Measurements from ENCODE around the gene ALAD.
A peak's percentile ranks its signal among the peaks of the same experiment; 100 is the strongest.
"Not testable (repeated sequence)": the region's sequence is repeated elsewhere in the genome, so short reads cannot be mapped to it uniquely, and the experiment has no call there.

Gene ALAD

DNA sequence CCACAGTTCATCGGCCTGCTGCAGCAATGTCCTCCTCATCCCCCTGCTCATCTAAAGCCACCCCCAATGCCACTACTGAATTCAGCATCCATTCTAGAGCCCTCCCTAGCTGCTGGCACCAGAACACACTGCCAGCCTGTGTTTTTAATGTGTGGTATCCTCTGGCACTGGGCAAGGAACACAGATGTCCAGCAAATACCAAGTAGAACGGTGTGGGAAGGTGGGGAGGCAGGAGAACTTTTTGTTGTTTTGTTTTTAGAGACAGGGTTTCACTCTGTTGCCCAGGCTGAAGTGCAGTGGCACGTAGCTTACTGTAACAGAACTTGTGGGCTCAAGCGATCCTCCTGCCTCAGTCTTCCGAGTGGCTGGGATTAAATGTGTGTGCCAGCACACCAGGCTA lies 29.0 kb downstream of the ALAD start:
- DNase-seq, result no peak

DNA sequence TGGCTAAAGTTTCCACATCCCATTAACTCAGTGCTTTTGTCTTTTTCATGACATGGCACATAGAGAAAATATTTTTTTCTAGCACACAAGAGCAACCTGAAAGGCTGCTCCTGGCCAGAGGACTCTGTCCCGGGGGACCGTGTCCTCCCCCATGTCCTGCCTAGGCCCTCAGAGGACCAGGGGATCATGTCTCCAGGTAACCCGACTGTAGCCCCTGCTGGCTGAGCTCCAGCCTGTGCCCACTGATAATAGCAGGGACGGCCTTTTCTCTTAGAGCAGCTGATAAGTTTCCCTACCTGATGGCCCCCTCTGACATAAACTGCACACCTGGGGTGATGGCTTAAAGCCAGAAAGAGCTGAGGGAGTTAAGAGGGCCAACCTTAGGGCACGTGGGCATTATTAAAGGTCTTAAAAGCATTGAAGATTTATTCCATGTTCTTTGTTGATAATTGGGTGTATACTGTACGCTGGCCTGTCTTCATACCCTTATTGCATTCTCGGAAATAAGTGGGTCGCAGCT lies 30.2 kb downstream of the ALAD start:
- no peak for DNase-seq

DNA sequence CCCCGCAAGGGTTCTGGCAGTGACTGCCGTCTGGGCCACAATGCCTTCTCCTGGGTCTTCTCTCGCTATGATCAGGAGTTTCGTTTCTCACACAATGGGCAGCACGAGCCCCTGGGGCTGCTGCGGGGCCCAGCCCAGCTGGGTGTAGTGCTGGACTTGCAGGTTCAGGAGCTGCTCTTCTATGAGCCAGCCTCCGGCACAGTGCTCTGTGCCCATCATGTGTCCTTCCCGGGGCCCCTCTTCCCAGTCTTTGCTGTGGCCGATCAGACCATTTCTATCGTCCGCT lies 31.3 kb downstream of the ALAD start:
- no peak for DNase-seq

- no peak for DNase-seq
Measured at GRCh38 chr9:113368982-113369854, 31.9 kb downstream of the ALAD start.

- DNase-seq, result no peak
Measured at GRCh38 chr9:113368348-113368981, 32.6 kb downstream of the ALAD start.

DNA sequence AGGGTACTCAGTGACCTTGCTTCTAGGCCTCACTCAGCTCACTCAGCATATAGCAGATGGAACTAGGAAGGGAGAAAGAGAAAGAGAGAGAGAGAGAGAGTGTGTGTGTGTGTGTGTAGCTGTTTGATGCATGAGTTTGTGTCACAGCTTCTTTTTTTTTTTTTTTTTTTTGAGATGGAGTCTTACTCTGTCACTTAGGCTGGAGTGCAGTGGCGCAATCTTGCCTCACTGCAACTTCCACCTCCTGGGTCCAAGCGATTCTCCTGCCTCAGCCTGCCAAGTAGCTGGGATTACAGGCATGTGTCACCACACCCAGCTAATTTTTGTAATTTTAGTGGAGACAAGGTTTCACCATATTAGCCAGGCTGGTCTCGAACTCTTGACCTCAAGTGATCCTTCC lies 35.4 kb downstream of the ALAD start:
- DNase-seq, result not testable (repeated sequence)

DNA sequence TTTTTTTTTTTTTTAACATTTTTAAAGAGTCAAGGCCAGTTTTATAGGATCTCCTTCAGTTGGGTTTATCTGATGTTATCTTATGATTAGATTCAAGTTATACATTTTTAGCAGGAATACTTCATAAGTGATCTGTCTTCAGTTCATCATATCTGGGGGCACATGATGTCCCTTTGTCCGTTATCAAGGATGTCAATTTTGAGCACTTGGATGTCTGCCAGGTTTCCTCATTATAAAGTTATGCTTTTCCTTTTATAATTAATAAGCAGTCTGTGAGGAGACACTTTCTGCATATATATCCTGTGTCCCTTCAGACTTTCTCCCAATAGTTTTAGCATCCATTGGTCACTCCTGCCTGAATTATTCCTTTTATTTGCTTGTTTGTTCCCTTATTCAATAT lies 36.1 kb downstream of the ALAD start:
- no peak for DNase-seq

- no peak for DNase-seq
Measured at GRCh38 chr9:113363336-113363735, 37.7 kb downstream of the ALAD start.

DNA sequence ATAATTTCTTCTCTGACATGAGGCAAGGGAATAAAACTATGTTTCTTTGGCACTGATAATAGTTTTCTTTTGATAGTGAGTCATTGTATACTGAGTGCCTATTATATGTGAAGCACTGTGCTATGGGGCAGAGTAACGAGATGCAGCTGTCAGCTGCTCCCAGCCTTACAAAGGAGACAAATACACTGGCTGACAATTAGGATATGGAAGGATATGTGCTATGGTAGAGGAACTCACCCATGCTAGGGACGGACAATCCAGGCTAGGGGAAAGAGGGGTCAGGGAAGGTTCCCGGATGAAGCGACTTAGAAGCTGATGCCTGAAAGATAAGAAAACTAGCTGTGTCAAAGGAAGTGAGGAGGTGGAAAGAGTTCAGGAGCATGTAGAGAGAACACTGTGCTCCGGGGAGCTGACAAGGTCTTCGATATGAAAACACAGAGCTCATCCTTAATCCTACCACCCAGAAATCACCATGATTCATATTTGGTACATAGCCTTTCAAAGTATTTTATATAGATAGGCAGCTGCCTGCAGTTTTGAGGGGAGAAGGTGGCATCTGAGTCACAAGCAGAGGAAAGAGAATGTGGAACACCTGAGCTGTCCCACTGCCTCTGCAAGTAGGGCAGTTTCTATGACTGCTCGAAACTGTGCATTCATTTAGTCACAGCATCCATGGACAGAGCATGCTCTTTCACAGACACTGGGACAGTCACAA lies 39.6 kb downstream of the ALAD start:
- no peak for DNase-seq

- DNase-seq, result no peak
Measured at GRCh38 chr9:113360242-113360842, 40.7 kb downstream of the ALAD start.

DNA sequence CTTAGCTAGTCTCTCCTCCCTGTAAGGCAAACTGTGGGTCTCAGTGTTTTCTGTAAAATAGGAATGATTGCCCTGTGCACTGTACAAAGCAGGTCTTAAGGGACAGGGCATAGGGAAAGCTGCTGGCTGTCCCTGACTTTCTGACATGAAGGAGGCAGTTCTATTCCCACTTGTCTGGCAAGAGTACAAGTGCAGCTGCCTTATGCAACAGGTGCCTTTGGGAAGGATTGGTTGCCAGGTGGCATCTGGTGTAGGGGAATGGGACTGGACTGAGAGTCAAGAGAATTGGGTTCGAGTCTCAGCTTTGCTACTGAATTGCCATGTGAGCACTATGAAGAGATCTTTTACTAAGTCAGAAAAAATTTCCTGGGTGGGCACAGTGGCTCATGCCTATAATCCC lies 41.7 kb downstream of the ALAD start:
- no peak for DNase-seq

- DNase-seq, result no peak
Measured at GRCh38 chr9:113356686-113357292, 44.3 kb downstream of the ALAD start.

- no peak for DNase-seq
Measured at GRCh38 chr9:113355040-113355596, 46.0 kb downstream of the ALAD start.

- no peak for DNase-seq
Measured at GRCh38 chr9:113352411-113352810, 48.7 kb downstream of the ALAD start.

DNA sequence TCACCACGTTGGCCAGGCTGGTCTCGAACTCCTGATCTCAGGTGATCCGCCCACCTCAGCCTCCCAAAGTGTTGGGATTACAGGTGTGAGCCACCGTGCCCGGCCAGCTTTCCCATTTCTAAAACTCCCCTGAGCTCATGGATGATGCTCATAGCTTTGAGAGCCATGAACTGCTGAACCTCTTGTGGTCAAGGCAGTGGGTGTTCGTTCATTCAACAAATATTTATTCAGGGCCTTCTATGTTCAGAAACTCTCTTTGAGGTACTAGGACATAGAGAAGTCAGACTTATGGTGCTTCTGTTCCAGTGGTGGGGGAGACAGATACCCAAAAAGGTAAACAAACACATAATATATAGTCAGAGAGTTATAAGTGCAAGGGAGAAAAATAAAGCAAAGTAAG lies 49.1 kb downstream of the ALAD start:
- no peak for DNase-seq

- no peak for DNase-seq
Measured at GRCh38 chr9:113350937-113351336, 50.1 kb downstream of the ALAD start.

- DNase-seq, result no peak
Measured at GRCh38 chr9:113350107-113350661, 50.9 kb downstream of the ALAD start.

- peak; percentile 8 for DNase-seq
Measured at GRCh38 chr9:113349445-113350094, 51.5 kb downstream of the ALAD start, which contains the start of gene BSPRY. Gene BSPRY, plus strand, starts transcription at chr9:113349541. Its CDS starts 39 bp downstream, at chr9:113349580.

- DNase-seq, result no peak
Measured at GRCh38 chr9:113349066-113349444, 52.0 kb downstream of the ALAD start.

DNA sequence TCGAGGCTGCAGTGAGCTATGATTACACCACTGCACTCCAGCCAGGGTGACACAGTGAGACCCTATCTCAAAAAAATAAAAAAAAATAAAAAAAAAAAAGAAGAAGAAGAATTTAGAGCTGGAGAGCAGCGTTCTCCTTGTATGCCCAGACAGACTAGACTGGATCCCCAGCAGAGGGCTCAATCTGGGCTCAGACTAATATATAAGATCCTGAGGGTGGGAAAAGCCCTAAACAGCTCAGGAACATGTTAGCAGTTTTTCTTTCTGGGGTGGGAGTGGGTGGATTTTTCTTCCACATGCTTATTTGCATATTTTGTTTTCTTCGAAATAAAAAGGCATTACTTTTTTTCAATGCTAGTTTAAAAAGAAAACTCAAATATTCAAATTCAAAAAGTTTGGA lies 52.6 kb downstream of the ALAD start:
- no peak for DNase-seq

DNA sequence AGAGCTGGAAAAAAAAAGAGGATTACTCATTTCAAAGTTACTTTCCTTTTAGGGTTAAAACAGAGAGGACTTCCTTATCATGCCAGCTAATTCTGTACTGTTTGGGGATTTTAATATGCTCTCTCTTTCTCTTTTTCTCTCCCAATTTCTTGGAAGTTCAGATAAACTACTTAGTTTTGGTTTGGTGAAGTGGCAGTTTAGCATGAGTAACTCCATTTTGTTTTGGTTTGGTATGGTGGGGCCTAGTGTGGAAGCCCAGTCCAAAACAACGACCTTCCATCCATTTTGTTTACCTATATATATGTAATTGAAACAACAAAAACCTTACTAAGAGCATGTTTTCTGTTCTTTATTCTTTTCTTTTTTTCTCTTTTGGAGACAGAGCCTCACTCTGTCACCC lies 55.4 kb downstream of the ALAD start:
- DNase-seq, result no peak

- no peak for DNase-seq
Measured at GRCh38 chr9:113345190-113345589, 55.9 kb downstream of the ALAD start.

All from effector CD4-positive, alpha-beta T cell (primary cell).